ENCODE results near the gene TRIM44. TPM values are rescaled to one million over a fixed set of nuclear protein-coding genes. Genes with fewer than 3 reads are reported as not detected.
"Not testable (repeated sequence)": the region's sequence is repeated elsewhere in the genome, so short reads cannot be mapped to it uniquely, and the experiment has no call there.

Gene TRIM44
- polyA plus RNA-seq, 1 experiment: 62.0 TPM

GRCh38 chr11:35825386-35825785 is 162.8 kb downstream of the TRIM44 start:
- H3K36me3 ChIP-seq (ENCODE audit: control insufficient read depth, insufficient read depth, low read length): no peaks in the 10 kb centered on the region
- H3K27me3 ChIP-seq (ENCODE audit: control insufficient read depth, insufficient read depth, low read length): no peaks in the 10 kb centered on the region; the same call in 1 of the 2 replicates
- ChIA-PET POLR2A (no interaction called here), CTCF (interaction anchor here (1.0 to 1.2 kb wide), 2 partner anchors 23 to 654 kb away, joined by 3 read pairs; no protein-coding TSS in a partner anchor)
- no peak for DNase-seq (ENCODE audit: low read depth)
- no peak overlapping the region for H3K4me3 ChIP-seq (ENCODE audit: low read depth, low read length)
- TF ChIP-seq CTCF (IDR thresholded peaks at IDR 0.05; ENCODE audit: insufficient read depth, low read depth, low read length): no peak

- Histone ChIP-seq H3K4me3 (ENCODE audit: low read depth, low read length) (no peak overlapping the region), H3K36me3 (ENCODE audit: control insufficient read depth, insufficient read depth, low read length) (no peaks in the 10 kb centered on the region), H3K27me3 (ENCODE audit: control insufficient read depth, insufficient read depth, low read length) (no peaks in the 10 kb centered on the region; the same call in 1 of the 2 replicates)
- CTCF ChIA-PET: interaction anchor here (0.7 to 1.3 kb wide), 3 partner anchors 9 to 653 kb away, joined by 3 to 4 read pairs (median 3); no protein-coding TSS in a partner anchor
- no peak for TF ChIP-seq CTCF (IDR thresholded peaks at IDR 0.05; ENCODE audit: insufficient read depth, low read depth, low read length)
- no peak for DNase-seq (ENCODE audit: low read depth)
- POLR2A ChIA-PET: no interaction called here
These were observed 163.4 kb downstream of the TRIM44 start for GRCh38 chr11:35826006-35826405.

GRCh38 chr11:35826949-35827348 is 164.4 kb downstream of the TRIM44 start:
- CTCF ChIA-PET: interaction anchor here (1.3 kb wide), 1 partner anchor 50 kb away, joined by 4 read pairs; no protein-coding TSS in a partner anchor

GRCh38 chr11:35836205-35836604 is 173.6 kb downstream of the TRIM44 start:
- CTCF ChIA-PET: interaction anchor here (1.2 to 5.9 kb wide), 3 partner anchors 14 to 212 kb away, joined by 5 to 42 read pairs (median 5); no protein-coding TSS in a partner anchor
- Histone ChIP-seq H3K4me3 (ENCODE audit: low read depth, low read length) (no peak overlapping the region), H3K27me3 (ENCODE audit: control insufficient read depth, insufficient read depth, low read length) (peaks cover 7% of the 10 kb centered on the region; the same call in 1 of the 2 replicates), H3K36me3 (ENCODE audit: control insufficient read depth, insufficient read depth, low read length) (no peaks in the 10 kb centered on the region)
- no peak for TF ChIP-seq CTCF (IDR thresholded peaks at IDR 0.05; ENCODE audit: insufficient read depth, low read depth, low read length)
- no peak for DNase-seq (ENCODE audit: low read depth)
- POLR2A ChIA-PET: no interaction called here

More at GRCh38 chr11:35826949-35827348, 164.4 kb downstream of the TRIM44 start:
- DNase-seq (ENCODE audit: low read depth): no peak
- Histone ChIP-seq H3K4me3 (ENCODE audit: low read depth, low read length) (no peak overlapping the region), H3K27me3 (ENCODE audit: control insufficient read depth, insufficient read depth, low read length) (no peaks in the 10 kb centered on the region; the same call in 1 of the 2 replicates), H3K36me3 (ENCODE audit: control insufficient read depth, insufficient read depth, low read length) (no peaks in the 10 kb centered on the region)
- TF ChIP-seq CTCF (IDR thresholded peaks at IDR 0.05; ENCODE audit: insufficient read depth, low read depth, low read length): no peak
- POLR2A ChIA-PET: no interaction called here

DNA sequence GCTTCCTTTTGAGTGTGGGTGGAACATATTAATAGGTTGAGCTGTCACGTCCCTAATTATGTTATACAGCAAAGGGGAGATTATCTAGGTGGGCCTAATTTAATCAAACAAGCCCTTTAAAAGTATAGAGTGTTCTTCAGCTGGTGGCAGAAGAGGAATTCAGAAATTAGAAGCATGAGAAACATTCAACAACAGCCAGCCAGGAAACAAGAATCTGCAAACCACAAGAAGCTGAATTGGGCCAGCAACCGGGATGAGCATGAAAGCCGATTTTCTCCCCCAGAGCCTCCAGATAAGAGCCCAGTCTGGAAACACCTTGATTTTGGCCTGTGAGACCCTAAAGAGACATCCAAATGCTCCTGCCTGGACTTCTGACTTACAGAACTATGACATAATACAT is 175.5 kb downstream of the TRIM44 start:
- no peak overlapping the region for H3K4me3 ChIP-seq (ENCODE audit: low read depth, low read length)
- H3K27me3 ChIP-seq (ENCODE audit: control insufficient read depth, insufficient read depth, low read length): peaks cover 7% of the 10 kb centered on the region; the same call in 1 of the 2 replicates
- no peak for TF ChIP-seq CTCF (IDR thresholded peaks at IDR 0.05; ENCODE audit: insufficient read depth, low read depth, low read length)
- no peaks in the 10 kb centered on the region for H3K36me3 ChIP-seq (ENCODE audit: control insufficient read depth, insufficient read depth, low read length)
- ChIA-PET POLR2A (no interaction called here), CTCF (interaction anchor here (0.6 to 1.4 kb wide), 2 partner anchors 14 to 16 kb away, joined by 3 to 4 read pairs; no protein-coding TSS in a partner anchor)
- DNase-seq (ENCODE audit: low read depth): no peak

DNA sequence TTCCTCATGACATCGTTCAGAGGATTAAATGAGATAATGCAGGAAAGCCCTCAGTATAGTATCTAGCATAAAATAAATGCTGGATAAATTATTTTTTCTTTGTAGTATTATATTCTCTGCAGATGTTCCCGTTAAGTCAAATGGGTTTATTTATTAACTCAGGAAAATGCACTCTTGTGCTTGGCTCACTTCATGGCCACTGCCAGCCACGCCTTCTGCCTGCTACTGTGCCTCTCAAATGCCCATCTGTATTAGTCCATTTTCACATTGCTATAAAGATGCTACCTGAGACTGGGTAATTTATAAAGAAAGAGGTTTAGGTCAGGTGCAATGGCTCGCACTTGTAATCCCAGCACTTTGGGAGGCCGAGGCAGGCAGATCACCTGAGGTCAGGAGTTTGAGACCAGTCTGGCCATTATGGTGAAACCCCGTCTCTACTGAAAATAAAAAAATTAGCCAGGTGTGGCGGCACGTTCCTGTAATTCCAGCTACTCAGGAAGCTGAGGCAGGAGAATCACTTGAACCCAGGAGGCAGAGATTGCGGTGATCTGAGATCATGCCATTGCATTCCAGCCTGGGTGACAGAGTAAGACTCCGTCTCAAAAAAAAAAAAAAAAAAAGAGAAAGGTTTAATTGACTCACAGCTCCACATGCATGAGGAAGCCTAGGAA is 176.3 kb downstream of the TRIM44 start:
- H3K27me3 ChIP-seq (ENCODE audit: control insufficient read depth, insufficient read depth, low read length); POLR2A ChIA-PET; CTCF ChIA-PET; DNase-seq (ENCODE audit: low read depth); H3K4me3 ChIP-seq (ENCODE audit: low read depth, low read length); H3K36me3 ChIP-seq (ENCODE audit: control insufficient read depth, insufficient read depth, low read length): not testable (repeated sequence)
